MM.1S (cell line): Measurements from ENCODE around the gene DCP2.

Experiments used
- DNase-seq: peaks from one replicate; pipeline ENCODE4 v3.0.0-alpha.2; 2015
- H2AFZ ChIP-seq: fragments of 300-600 bp; sonication (generic); 2 replicates; pipeline ENCODE4 v1.6.0; 2016; ENCODE audit warnings: antibody characterized with exemption, low read length
- H3F3A ChIP-seq: fragments of 300-600 bp; sonication (generic); 2 replicates; pipeline ENCODE4 v1.6.1; 2016; ENCODE audit warnings: mild to moderate bottlenecking, antibody characterized with exemption, low read length, moderate library complexity, mixed read lengths; ENCODE audit not compliant: insufficient read depth
- H3K27ac ChIP-seq: fragments of 300-600 bp; sonication (generic); 2 replicates; pipeline ENCODE4 v1.5.1; 2016; ENCODE audit warnings: mild to moderate bottlenecking, low read length
- H3K27me3 ChIP-seq: fragments of 300-600 bp; sonication (generic); replicated peaks from 2 replicates; pipeline ENCODE4 v1.6.0; 2016; ENCODE audit warnings: low read length; ENCODE audit not compliant: insufficient read depth
- H3K36me3 ChIP-seq: fragments of 300-600 bp; sonication (generic); replicated peaks from 2 replicates; pipeline ENCODE4 v1.6.1; 2016; ENCODE audit warnings: mild to moderate bottlenecking, low read length, mixed read lengths; ENCODE audit not compliant: insufficient read depth
- H3K4me1 ChIP-seq: fragments of 300-600 bp; sonication (generic); 2 replicates; pipeline ENCODE4 v1.6.1; 2016; ENCODE audit warnings: low read length, mixed read lengths
- H3K4me2 ChIP-seq: fragments of 300-600 bp; sonication (generic); 2 replicates; pipeline ENCODE4 v1.6.0; 2016; ENCODE audit warnings: low read depth, low read length
- H3K4me3 ChIP-seq: fragments of 300-600 bp; sonication (generic); 2 replicates; pipeline ENCODE4 v1.5.1; 2016; ENCODE audit warnings: low read length, mixed read lengths
- H3K79me2 ChIP-seq: fragments of 300-600 bp; sonication (generic); 2 replicates; pipeline ENCODE4 v1.6.1; 2016; ENCODE audit warnings: mixed run types, low read length, mixed read lengths
- H3K9ac ChIP-seq: fragments of 300-600 bp; sonication (generic); 2 replicates; pipeline ENCODE4 v1.6.1; 2016; ENCODE audit warnings: low read length, mixed read lengths
- H3K9me2 ChIP-seq: fragments of 300-600 bp; sonication (generic); replicated peaks from 2 replicates; pipeline ENCODE4 v1.6.1; 2016; ENCODE audit warnings: mild to moderate bottlenecking, low read length, mixed read lengths; ENCODE audit not compliant: insufficient read depth
- H3K9me3 ChIP-seq: fragments of 300-600 bp; sonication (generic); replicated peaks from 2 replicates; pipeline ENCODE4 v1.6.1; 2016; ENCODE audit warnings: mild to moderate bottlenecking, low read length, mixed read lengths; ENCODE audit not compliant: insufficient read depth
- H4K20me1 ChIP-seq: fragments of 300-600 bp; sonication (generic); 2 replicates; pipeline ENCODE4 v1.6.1; 2016; ENCODE audit warnings: mild to moderate bottlenecking, low read length, moderate library complexity, mixed read lengths; ENCODE audit not compliant: insufficient read depth
- CTCF ChIP-seq: fragments of 300-600 bp; sonication (generic); IDR thresholded peaks from 2 replicates; pipeline ENCODE4 v1.5.1; 2016; ENCODE audit warnings: antibody characterized with exemption, low read length, mixed read lengths
- EZH2 ChIP-seq: fragments of 300-600 bp; sonication (generic); optimal IDR thresholded peaks from 2 replicates; pipeline ENCODE3; 2017; ENCODE audit warnings: low read depth, mild to moderate bottlenecking, antibody characterized with exemption, low read length, mixed read lengths
- EZH2phosphoT487 ChIP-seq: fragments of 300-600 bp; sonication (generic); IDR thresholded peaks from 2 replicates; pipeline ENCODE4 v1.6.1; 2018; ENCODE audit warnings: antibody characterized with exemption, low read length

Gene DCP2

GRCh38 chr5:112973904-112974303 lies 2.7 kb upstream of the DCP2 start:
- Histone ChIP-seq H3F3A (peaks cover 17% of the 10 kb centered on the region), H3K4me1 (peaks cover 27% of the 10 kb centered on the region), H3K27me3 (peaks cover 15% of the 10 kb centered on the region), H3K9me3 (no peaks in the 10 kb centered on the region), H3K79me2 (peaks cover 24% of the 10 kb centered on the region), H3K9ac (no peak overlapping the region), H4K20me1 (no peaks in the 10 kb centered on the region), H3K4me3 (no peak overlapping the region), H3K27ac (no peak overlapping the region), H3K4me2 (no peak overlapping the region), H3K9me2 (no peaks in the 10 kb centered on the region), H2AFZ (no peak overlapping the region), H3K36me3 (no peaks in the 10 kb centered on the region)
- no peak for DNase-seq
- TF ChIP-seq CTCF, result no peak
- TF ChIP-seq EZH2phosphoT487, result no peak
- TF ChIP-seq EZH2, result no peak

- H3K79me2 ChIP-seq, result peaks cover 34% of the 10 kb centered on the region
- no peak overlapping the region for H2AFZ ChIP-seq
- no peak overlapping the region for H3K4me3 ChIP-seq
- 0 out of 2 replicates have a peak, but pooled peaks cover 4% of the 10 kb centered on the region for H4K20me1 ChIP-seq
- peaks cover 20% of the 10 kb centered on the region for H3K4me1 ChIP-seq
- no peak overlapping the region for H3K9ac ChIP-seq
- no peak overlapping the region for H3K4me2 ChIP-seq
- TF ChIP-seq CTCF, result no peak
- no peak for TF ChIP-seq EZH2
- TF ChIP-seq EZH2phosphoT487, result no peak
- H3K27me3 ChIP-seq, result peaks cover 14% of the 10 kb centered on the region
- H3K36me3 ChIP-seq, result no peaks in the 10 kb centered on the region
- no peaks in the 10 kb centered on the region for H3K9me3 ChIP-seq
- peaks cover 11% of the 10 kb centered on the region for H3F3A ChIP-seq
- H3K27ac ChIP-seq, result no peak overlapping the region
- DNase-seq, result no peak
- H3K9me2 ChIP-seq, result no peaks in the 10 kb centered on the region
Measured at GRCh38 chr5:112974901-112975300, 1.7 kb upstream of the DCP2 start.

DNA sequence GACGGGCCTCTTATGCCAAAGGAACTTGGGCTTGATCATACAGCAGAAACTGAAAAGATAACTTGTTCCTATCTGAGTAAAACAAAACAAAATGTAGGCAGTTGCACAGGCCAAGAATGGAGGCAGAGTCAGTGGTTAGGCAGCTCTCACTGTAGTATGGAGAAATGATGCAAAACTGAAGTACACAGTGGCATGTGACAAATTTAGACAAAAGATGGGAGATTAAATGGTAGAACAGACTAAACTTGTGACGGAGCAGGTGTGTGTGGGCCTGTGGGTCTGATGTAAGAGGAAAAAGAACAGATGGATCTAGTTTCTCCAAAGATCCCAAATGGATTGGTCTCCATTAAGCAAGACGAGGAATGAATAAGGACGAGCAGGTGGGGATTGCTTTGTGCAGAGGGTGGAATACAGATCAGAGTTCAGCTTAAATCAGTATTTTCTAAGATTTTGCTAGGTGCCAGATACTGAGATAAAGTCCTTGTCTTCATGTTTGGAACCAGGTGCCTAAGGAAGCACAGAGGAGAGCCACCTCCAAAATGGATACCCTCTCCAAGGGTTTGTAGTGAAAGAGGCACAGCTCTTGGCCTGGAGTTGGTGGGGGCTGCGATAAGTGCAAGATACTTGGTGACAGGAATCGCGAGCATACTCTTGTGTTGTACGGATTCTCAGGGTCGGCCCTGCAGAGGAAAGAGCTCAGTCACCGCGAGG lies 722 bp upstream of the DCP2 start:
- Histone ChIP-seq H3K4me1 (peaks cover 17% of the 10 kb centered on the region), H3K27ac (peak overlapping the region; percentile 22; the same call in 1 of the 2 replicates), H3K9me3 (no peaks in the 10 kb centered on the region), H2AFZ (peak overlapping the region; percentile 96), H3K9me2 (no peaks in the 10 kb centered on the region), H3K9ac (peak overlapping the region; percentile 59; the same call in 1 of the 2 replicates), H3K79me2 (peaks cover 44% of the 10 kb centered on the region), H3K27me3 (peaks cover 10% of the 10 kb centered on the region), H3K4me2 (peak overlapping the region; percentile 85), H3K4me3 (peak overlapping the region; percentile 89), H3K36me3 (no peaks in the 10 kb centered on the region), H4K20me1 (0 out of 2 replicates have a peak, but pooled peaks cover 4% of the 10 kb centered on the region), H3F3A (peaks cover 8% of the 10 kb centered on the region; the same call in 1 of the 2 replicates)
- DNase-seq, result no peak
- no peak for TF ChIP-seq EZH2
- no peak for TF ChIP-seq EZH2phosphoT487
- TF ChIP-seq CTCF, result no peak
